Right ventricle myocardium inferior (tissue), 1 donor: ENCODE data around the gene SIX3. TPM values are rescaled to one million over a fixed set of nuclear protein-coding genes. Genes with fewer than 3 reads are reported as not detected.
A peak's percentile ranks its signal among the peaks of the same experiment; 100 is the strongest.

Experiments
- ATAC-seq: fragments of 200-7000 bp; cut with Tn5 transposase; one replicate; pipeline ENCODE4 v1.9.1; 2020; ENCODE audit warnings: mild to moderate bottlenecking, moderate library complexity
- DNase-seq: peaks from one replicate; pipeline ENCODE4 v3.0.0; 2021; ENCODE audit errors: missing footprints
- intact Hi-C: fragments of 100-400 bp; cut with DNase I; formaldehyde crosslinking; loops from one replicate; pipeline ENCODE4 v1.11.0; 2022
- total RNA-seq: library from RNA; stranded (reverse); fragmentation: NEBNext Ultra II Directional; extraction: Animal tissue kit (Norgen Biotek cat#: 25700); gene quantifications from one replicate; pipeline ENCODE4 v1.2.1, GENCODE V29; 2021
- donor health status: DM: no; HTN: yes; CAD: no; lungs with severe emphysema.

Gene SIX3
- total RNA-seq, 1 donor from 2014 or later, result not detected

- intact Hi-C loops, result loop anchor here (10.0 kb wide), 3 partner anchors 387 to 907 kb away; no protein-coding TSS in a partner anchor
- ATAC-seq, result peak; percentile 43
- peak; percentile 65 for DNase-seq
Measured at GRCh38 chr2:44952143-44952805, 10.8 kb downstream of the SIX3 start.

- no peak for DNase-seq
- intact Hi-C loops, result loop anchor here (10.0 kb wide), 3 partner anchors 388 to 908 kb away; no protein-coding TSS in a partner anchor
- no peak for ATAC-seq
Measured at GRCh38 chr2:44952806-44953498, 11.4 kb downstream of the SIX3 start.

GRCh38 chr2:44953499-44953883 is 12.0 kb downstream of the SIX3 start:
- intact Hi-C loops, result loop anchor here (10.0 kb wide), 3 partner anchors 389 to 909 kb away; no protein-coding TSS in a partner anchor
- DNase-seq (peak; percentile 26), ATAC-seq (no peak)

- ATAC-seq, result no peak
- intact Hi-C loops, result loop anchor here (10.0 kb wide), 3 partner anchors 390 to 910 kb away; no protein-coding TSS in a partner anchor
- no peak for DNase-seq
Measured at GRCh38 chr2:44954447-44954888, 13.0 kb downstream of the SIX3 start.

GRCh38 chr2:44954889-44955592 is 13.5 kb downstream of the SIX3 start:
- no peak for DNase-seq
- intact Hi-C loops, result loop anchor here (10.0 kb wide), 3 partner anchors 390 to 910 kb away; no protein-coding TSS in a partner anchor
- ATAC-seq, result no peak

GRCh38 chr2:44955593-44956392 is 14.3 kb downstream of the SIX3 start:
- intact Hi-C loops, result loop anchor here (2.0 to 10.0 kb wide), 5 partner anchors 391 to 911 kb away; no protein-coding TSS in a partner anchor
- DNase-seq, result peak; percentile 82
- peak; percentile 84 for ATAC-seq

GRCh38 chr2:44956843-44957242 is 15.3 kb downstream of the SIX3 start:
- intact Hi-C loops, result loop anchor here (2.0 to 10.0 kb wide), 5 partner anchors 392 to 912 kb away; no protein-coding TSS in a partner anchor
- ATAC-seq (no peak), DNase-seq (no peak)

- DNase-seq, result no peak
- intact Hi-C loops, result loop anchor here (2.0 to 10.0 kb wide), 5 partner anchors 393 to 913 kb away; no protein-coding TSS in a partner anchor
- ATAC-seq, result no peak
Measured at GRCh38 chr2:44957656-44958327, 16.3 kb downstream of the SIX3 start.

GRCh38 chr2:44959855-44960254 is 18.4 kb downstream of the SIX3 start:
- intact Hi-C loops, result loop anchor here (10.0 kb wide), 3 partner anchors 395 to 915 kb away; no protein-coding TSS in a partner anchor
- DNase-seq, result no peak
- ATAC-seq, result no peak

- intact Hi-C loops, result no loop called here
- ATAC-seq (no peak), DNase-seq (no peak)
Measured at GRCh38 chr2:44960871-44961270, 19.4 kb downstream of the SIX3 start.

- intact Hi-C loops, result no loop called here
- DNase-seq (no peak), ATAC-seq (no peak)
Measured at GRCh38 chr2:44962176-44962695, 20.7 kb downstream of the SIX3 start.

- intact Hi-C loops, result no loop called here
- no peak for DNase-seq
- no peak for ATAC-seq
Measured at GRCh38 chr2:44964752-44965236, 23.3 kb downstream of the SIX3 start.

- intact Hi-C loops, result no loop called here
- no peak for DNase-seq
- ATAC-seq, result no peak
Measured at GRCh38 chr2:44965684-44966083, 24.2 kb downstream of the SIX3 start.

GRCh38 chr2:44967056-44967455 is 25.6 kb downstream of the SIX3 start:
- no peak for ATAC-seq
- DNase-seq, result no peak
- intact Hi-C loops, result no loop called here

GRCh38 chr2:44967727-44968432 is 26.4 kb downstream of the SIX3 start:
- ATAC-seq (no peak), DNase-seq (no peak)
- intact Hi-C loops, result no loop called here

GRCh38 chr2:44969936-44970335 is 28.4 kb downstream of the SIX3 start:
- no peak for DNase-seq
- intact Hi-C loops, result no loop called here
- no peak for ATAC-seq
